ENCODE results near the gene CD58.

DNA sequence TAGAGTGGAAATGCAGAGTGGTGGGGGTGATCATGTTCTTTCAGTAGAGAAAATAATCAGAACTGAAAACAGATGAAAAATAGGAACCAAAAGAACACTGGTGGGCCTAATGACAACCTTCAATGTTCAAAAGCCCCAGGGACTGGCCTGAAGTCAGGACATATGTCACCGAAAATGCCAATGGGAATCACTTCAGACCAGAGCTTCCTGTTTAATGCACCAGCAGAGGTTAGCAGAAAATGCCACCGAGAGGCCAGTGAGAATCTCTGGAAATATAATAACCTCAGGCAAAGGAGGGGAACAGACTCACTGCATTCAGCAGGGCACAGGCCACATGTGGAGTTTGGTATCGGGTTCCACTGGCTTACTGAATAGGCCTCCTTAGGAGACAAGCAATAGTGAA, 15.9 kb upstream of the CD58 start:
- TF ChIP-seq, protein P1, sequence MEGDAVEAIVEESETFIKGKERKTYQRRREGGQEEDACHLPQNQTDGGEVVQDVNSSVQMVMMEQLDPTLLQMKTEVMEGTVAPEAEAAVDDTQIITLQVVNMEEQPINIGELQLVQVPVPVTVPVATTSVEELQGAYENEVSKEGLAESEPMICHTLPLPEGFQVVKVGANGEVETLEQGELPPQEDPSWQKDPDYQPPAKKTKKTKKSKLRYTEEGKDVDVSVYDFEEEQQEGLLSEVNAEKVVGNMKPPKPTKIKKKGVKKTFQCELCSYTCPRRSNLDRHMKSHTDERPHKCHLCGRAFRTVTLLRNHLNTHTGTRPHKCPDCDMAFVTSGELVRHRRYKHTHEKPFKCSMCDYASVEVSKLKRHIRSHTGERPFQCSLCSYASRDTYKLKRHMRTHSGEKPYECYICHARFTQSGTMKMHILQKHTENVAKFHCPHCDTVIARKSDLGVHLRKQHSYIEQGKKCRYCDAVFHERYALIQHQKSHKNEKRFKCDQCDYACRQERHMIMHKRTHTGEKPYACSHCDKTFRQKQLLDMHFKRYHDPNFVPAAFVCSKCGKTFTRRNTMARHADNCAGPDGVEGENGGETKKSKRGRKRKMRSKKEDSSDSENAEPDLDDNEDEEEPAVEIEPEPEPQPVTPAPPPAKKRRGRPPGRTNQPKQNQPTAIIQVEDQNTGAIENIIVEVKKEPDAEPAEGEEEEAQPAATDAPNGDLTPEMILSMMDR (IDR thresholded peaks at IDR 0.05): no peak
- TF ChIP-seq EP300 (IDR thresholded peaks at IDR 0.05; ENCODE audit: borderline replicate concordance in 1 of 2, low read depth in 1 of 2, low read length in 1 of 2): no peak; a peak in 1 of 4 replicates
- no peak for TF ChIP-seq EZH2phosphoT487 (IDR thresholded peaks at IDR 0.05; ENCODE audit: borderline replicate concordance, low read depth)
- TF ChIP-seq, protein P2, sequence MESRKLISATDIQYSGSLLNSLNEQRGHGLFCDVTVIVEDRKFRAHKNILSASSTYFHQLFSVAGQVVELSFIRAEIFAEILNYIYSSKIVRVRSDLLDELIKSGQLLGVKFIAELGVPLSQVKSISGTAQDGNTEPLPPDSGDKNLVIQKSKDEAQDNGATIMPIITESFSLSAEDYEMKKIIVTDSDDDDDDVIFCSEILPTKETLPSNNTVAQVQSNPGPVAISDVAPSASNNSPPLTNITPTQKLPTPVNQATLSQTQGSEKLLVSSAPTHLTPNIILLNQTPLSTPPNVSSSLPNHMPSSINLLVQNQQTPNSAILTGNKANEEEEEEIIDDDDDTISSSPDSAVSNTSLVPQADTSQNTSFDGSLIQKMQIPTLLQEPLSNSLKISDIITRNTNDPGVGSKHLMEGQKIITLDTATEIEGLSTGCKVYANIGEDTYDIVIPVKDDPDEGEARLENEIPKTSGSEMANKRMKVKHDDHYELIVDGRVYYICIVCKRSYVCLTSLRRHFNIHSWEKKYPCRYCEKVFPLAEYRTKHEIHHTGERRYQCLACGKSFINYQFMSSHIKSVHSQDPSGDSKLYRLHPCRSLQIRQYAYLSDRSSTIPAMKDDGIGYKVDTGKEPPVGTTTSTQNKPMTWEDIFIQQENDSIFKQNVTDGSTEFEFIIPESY (IDR thresholded peaks at IDR 0.05; ENCODE audit: borderline replicate concordance, low read depth): no peak
- TF ChIP-seq GABPA (IDR thresholded peaks at IDR 0.05; ENCODE audit: low read depth): no peak
- no peak for TF ChIP-seq MEF2A (IDR thresholded peaks at IDR 0.05; ENCODE audit: borderline replicate concordance, low read depth)
- TF ChIP-seq, protein P3, sequence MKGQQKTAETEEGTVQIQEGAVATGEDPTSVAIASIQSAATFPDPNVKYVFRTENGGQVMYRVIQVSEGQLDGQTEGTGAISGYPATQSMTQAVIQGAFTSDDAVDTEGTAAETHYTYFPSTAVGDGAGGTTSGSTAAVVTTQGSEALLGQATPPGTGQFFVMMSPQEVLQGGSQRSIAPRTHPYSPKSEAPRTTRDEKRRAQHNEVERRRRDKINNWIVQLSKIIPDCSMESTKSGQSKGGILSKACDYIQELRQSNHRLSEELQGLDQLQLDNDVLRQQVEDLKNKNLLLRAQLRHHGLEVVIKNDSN (IDR thresholded peaks at IDR 0.05; ENCODE audit: borderline replicate concordance, low read depth): no peak
- TF ChIP-seq, protein P4, sequence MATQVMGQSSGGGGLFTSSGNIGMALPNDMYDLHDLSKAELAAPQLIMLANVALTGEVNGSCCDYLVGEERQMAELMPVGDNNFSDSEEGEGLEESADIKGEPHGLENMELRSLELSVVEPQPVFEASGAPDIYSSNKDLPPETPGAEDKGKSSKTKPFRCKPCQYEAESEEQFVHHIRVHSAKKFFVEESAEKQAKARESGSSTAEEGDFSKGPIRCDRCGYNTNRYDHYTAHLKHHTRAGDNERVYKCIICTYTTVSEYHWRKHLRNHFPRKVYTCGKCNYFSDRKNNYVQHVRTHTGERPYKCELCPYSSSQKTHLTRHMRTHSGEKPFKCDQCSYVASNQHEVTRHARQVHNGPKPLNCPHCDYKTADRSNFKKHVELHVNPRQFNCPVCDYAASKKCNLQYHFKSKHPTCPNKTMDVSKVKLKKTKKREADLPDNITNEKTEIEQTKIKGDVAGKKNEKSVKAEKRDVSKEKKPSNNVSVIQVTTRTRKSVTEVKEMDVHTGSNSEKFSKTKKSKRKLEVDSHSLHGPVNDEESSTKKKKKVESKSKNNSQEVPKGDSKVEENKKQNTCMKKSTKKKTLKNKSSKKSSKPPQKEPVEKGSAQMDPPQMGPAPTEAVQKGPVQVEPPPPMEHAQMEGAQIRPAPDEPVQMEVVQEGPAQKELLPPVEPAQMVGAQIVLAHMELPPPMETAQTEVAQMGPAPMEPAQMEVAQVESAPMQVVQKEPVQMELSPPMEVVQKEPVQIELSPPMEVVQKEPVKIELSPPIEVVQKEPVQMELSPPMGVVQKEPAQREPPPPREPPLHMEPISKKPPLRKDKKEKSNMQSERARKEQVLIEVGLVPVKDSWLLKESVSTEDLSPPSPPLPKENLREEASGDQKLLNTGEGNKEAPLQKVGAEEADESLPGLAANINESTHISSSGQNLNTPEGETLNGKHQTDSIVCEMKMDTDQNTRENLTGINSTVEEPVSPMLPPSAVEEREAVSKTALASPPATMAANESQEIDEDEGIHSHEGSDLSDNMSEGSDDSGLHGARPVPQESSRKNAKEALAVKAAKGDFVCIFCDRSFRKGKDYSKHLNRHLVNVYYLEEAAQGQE (IDR thresholded peaks at IDR 0.05; ENCODE audit: low read depth, low read length): no peak
- TF ChIP-seq SIN3A (IDR thresholded peaks at IDR 0.05; ENCODE audit: borderline replicate concordance, low read depth, low read length): no peak
- no peak for TF ChIP-seq RFX5 (IDR thresholded peaks at IDR 0.05; ENCODE audit: low read length)
- TF ChIP-seq NRF1 (IDR thresholded peaks at IDR 0.05; ENCODE audit: low read depth, low read length): no peak
- TF ChIP-seq YY1 (IDR thresholded peaks at IDR 0.05; ENCODE audit: low read depth): no peak
